OCI-LY1 (cell line): ENCODE results near the gene MICB.

Source experiments
- CTCF ChIP-seq: fragments of 200-600 bp; sonication (generic), shearing (Covaris generic); IDR thresholded peaks from 2 replicates; pipeline ENCODE4 v1.5.1; 2017; ENCODE audit warnings: mild to moderate bottlenecking, antibody characterized with exemption, low read length, moderate library complexity, mixed read lengths
- EZH2 ChIP-seq: fragments of 200-600 bp; sonication (generic), shearing (Covaris generic); IDR thresholded peaks from 2 replicates; pipeline ENCODE4 v1.8.0; 2017; ENCODE audit warnings: borderline replicate concordance, mixed run types, mild to moderate bottlenecking, antibody characterized with exemption, low read length, moderate library complexity, mixed read lengths

- TF ChIP-seq CTCF (no peak), EZH2 (no peak)
Observed at GRCh38 chr6:31452859-31453258, 45.1 kb upstream of the MICB start.
